ENCODE results near the gene POLH. TPM values are rescaled to one million over a fixed set of nuclear protein-coding genes. Genes with fewer than 3 reads are reported as not detected.
A peak's percentile ranks its signal among the peaks of the same experiment; 100 is the strongest.

POLH gene
- total RNA-seq, 1 experiment from 2014 or later: 28.4 TPM

GRCh38 chr6:43627008-43627825 lies 51.2 kb downstream of the POLH start:
- H3K9me3 ChIP-seq (ENCODE audit: control insufficient read depth, insufficient read depth, low read depth, low read length): no peaks in the 10 kb centered on the region
- peak; percentile 90 for DNase-seq (ENCODE audit: low read depth, low spot score)
- POLR2A ChIA-PET: no interaction called here
- in situ Hi-C loops (cut with HindIII; ENCODE audit: low pct_unique_long_range_greater_than_20kb, low sequenced_read_pairs): no loop called here
- peak overlapping the region; percentile 60; the same call in 1 of the 2 replicates for H3K27ac ChIP-seq (ENCODE audit: low read length)
- peak overlapping the region; percentile 0 to 92; a peak in 2 of 4 replicates for H3K4me3 ChIP-seq (ENCODE audit: low read depth in 2 of 2, low read length in 2 of 2)
- H3K36me3 ChIP-seq (ENCODE audit: control insufficient read depth, insufficient read depth, low read length): peaks cover under 1% of the 10 kb centered on the region; the same call in 1 of the 2 replicates
- H3K4me1 ChIP-seq (ENCODE audit: control insufficient read depth, insufficient read depth, low read length): peaks cover 21% of the 10 kb centered on the region
- BruUV-seq (replicated peaks): no TSS peak
- no peak for ATAC-seq
- TF ChIP-seq TCF7L2 (IDR thresholded peaks at IDR 0.05; ENCODE audit: low read depth, low read length): no peak
- no peak for TF ChIP-seq REST (IDR thresholded peaks at IDR 0.05; ENCODE audit: insufficient read depth in 1 of 2, low read depth in 2 of 2, low read length in 1 of 2)
- TF ChIP-seq POLR2AphosphoS5 (IDR thresholded peaks at IDR 0.05; ENCODE audit: low read depth, low read length): no peak
- TF ChIP-seq CTCF (IDR thresholded peaks at IDR 0.05): no peak
- no peak for TF ChIP-seq SIN3A (IDR thresholded peaks at IDR 0.05; ENCODE audit: borderline replicate concordance, insufficient read depth, low read depth, low read length)
- CTCF ChIA-PET: no interaction called here
- H3K27me3 ChIP-seq (ENCODE audit: control insufficient read depth, insufficient read depth, low read length): no peaks in the 10 kb centered on the region
- intact Hi-C loops (cut with micrococcal nuclease; ENCODE audit: unreplicated experiment): no loop called here

GRCh38 chr6:43628393-43629103 lies 52.6 kb downstream of the POLH start:
- POLR2A ChIA-PET: interaction anchor here (0.6 to 0.9 kb wide), 2 partner anchors 25 to 277 kb away, joined by 4 to 10 read pairs; no protein-coding TSS in a partner anchor
- CTCF ChIA-PET: interaction anchor here (0.7 to 1.1 kb wide), 2 partner anchors 22 to 452 kb away, joined by 3 to 8 read pairs; no protein-coding TSS in a partner anchor

More at GRCh38 chr6:43628393-43629103, 52.6 kb downstream of the POLH start:
- Histone ChIP-seq H3K27me3 (ENCODE audit: control insufficient read depth, insufficient read depth, low read length) (no peaks in the 10 kb centered on the region), H3K9me3 (ENCODE audit: control insufficient read depth, insufficient read depth, low read depth, low read length) (no peaks in the 10 kb centered on the region), H3K36me3 (ENCODE audit: control insufficient read depth, insufficient read depth, low read length) (no peaks in the 10 kb centered on the region; the same call in 1 of the 2 replicates), H3K4me1 (ENCODE audit: control insufficient read depth, insufficient read depth, low read length) (peaks cover 21% of the 10 kb centered on the region), H3K4me3 (ENCODE audit: low read depth in 2 of 2, low read length in 2 of 2) (peak overlapping the region; percentile 92 to 93), H3K27ac (ENCODE audit: low read length) (peak overlapping the region; percentile 91)
- TF ChIP-seq POLR2AphosphoS5 (IDR thresholded peaks at IDR 0.05; ENCODE audit: low read depth, low read length) (no peak), REST (IDR thresholded peaks at IDR 0.05; ENCODE audit: insufficient read depth in 1 of 2, low read depth in 2 of 2, low read length in 1 of 2) (no peak), CTCF (IDR thresholded peaks at IDR 0.05) (no peak), TCF7L2 (IDR thresholded peaks at IDR 0.05; ENCODE audit: low read depth, low read length) (no peak), SIN3A (IDR thresholded peaks at IDR 0.05; ENCODE audit: borderline replicate concordance, insufficient read depth, low read depth, low read length) (no peak)
- TSS peak; percentile 83 for BruUV-seq (replicated peaks)
- ATAC-seq (peak; percentile 47), DNase-seq (ENCODE audit: low read depth, low spot score) (no peak)
- intact Hi-C loops (cut with micrococcal nuclease; ENCODE audit: unreplicated experiment) (no loop called here), in situ Hi-C loops (cut with HindIII; ENCODE audit: low pct_unique_long_range_greater_than_20kb, low sequenced_read_pairs) (no loop called here)
